ENCODE results near the gene CIB2. TPM values are rescaled to one million over a fixed set of nuclear protein-coding genes. Genes with fewer than 3 reads are reported as not detected.
A peak's percentile ranks its signal among the peaks of the same experiment; 100 is the strongest.

CIB2 gene
- total and polyA plus RNA-seq, 2 experiments from 2014 or later, result 59.5 to 64.4 TPM

DNA sequence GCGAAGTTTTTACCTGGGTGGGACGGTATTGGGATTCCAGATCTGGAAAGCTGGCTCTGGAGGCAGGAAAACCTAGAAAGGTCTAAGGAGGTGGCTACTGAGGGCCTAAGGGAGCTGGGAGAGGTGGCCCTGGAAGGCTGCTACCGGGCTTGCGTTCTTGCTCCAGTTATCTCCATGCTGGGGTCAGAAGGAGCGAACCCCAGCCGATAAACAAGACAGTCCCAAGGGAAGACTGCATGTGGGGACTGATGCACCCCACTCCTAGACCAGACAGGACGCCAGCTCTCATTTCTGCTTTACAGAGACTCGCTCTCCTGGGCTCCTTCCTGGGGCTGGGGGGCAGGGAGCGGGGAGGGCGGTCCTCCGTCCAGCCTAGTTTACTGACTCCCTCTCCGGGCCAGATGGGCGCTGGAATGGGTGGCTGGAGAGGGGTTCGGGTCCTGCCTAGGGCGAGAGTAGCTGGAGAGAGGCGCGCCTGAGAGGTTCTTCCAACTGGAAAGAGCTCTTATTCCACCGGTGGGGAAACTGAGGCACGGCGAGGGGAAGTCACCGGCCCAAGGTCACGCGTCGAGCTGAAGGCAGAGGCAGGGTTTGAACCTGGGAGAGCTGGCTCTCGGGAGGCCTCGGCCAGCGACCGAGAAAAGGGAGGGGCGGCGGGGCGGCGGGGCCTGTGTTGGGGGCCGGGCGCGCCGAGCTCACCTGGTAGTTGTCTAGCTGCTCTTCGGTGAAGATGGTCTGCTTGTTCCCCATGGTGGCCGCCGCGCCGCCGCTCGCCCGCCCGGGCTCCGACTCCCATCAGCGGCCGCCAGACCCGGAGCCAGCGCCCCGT lies 565 bp downstream of the CIB2 start:
- Mint-ChIP-seq H3K4me1 (peaks cover 31% of the 10 kb centered on the region), H3K9me3 (no peaks in the 10 kb centered on the region), H3K36me3 (ENCODE audit: low read depth) (no peaks in the 10 kb centered on the region), H3K27me3 (ENCODE audit: insufficient read depth, low read depth, poor library complexity) (peaks cover 8% of the 10 kb centered on the region), H3K27ac (peak overlapping the region; percentile 80; the same call in 1 of the 2 replicates), H3K4me3 (peak overlapping the region; percentile 83)
- DNase-seq (ENCODE audit: low spot score), result peak; percentile 66
- H3K27me3 ChIP-seq (ENCODE audit: insufficient read depth), result no peaks in the 10 kb centered on the region
- peak overlapping the region; percentile 84 for H2AFZ ChIP-seq
- no peaks in the 10 kb centered on the region for H3K9me2 ChIP-seq (ENCODE audit: insufficient read depth)
- TF ChIP-seq CREB1 (CRISPR knock-in tag; IDR thresholded peaks at IDR 0.05; ENCODE audit: low read depth) (no peak), EZH2 (IDR thresholded peaks at IDR 0.05; ENCODE audit: low read depth, unreplicated experiment) (no peak), JUNB (IDR thresholded peaks at IDR 0.05; ENCODE audit: unreplicated experiment) (no peak), NANOG (IDR thresholded peaks at IDR 0.05; ENCODE audit: borderline replicate concordance) (no peak), REST (IDR thresholded peaks at IDR 0.05; ENCODE audit: unreplicated experiment) (no peak), ZNF114 (CRISPR knock-in tag; IDR thresholded peaks at IDR 0.05) (no peak), ZNF462 (CRISPR knock-in tag; IDR thresholded peaks at IDR 0.05) (no peak), STAT1 (IDR thresholded peaks at IDR 0.05; ENCODE audit: unreplicated experiment) (no peak), ETS1 (IDR thresholded peaks at IDR 0.05) (no peak)
- H3K4me3 ChIP-seq, result peak overlapping the region; percentile 86
- H4K20me1 ChIP-seq (replicated peaks; ENCODE audit: insufficient read depth), result no peaks in the 10 kb centered on the region
- peaks cover 20% of the 10 kb centered on the region; the same call in 1 of the 2 replicates for H3K4me1 ChIP-seq (ENCODE audit: insufficient read depth)
- H3K36me3 ChIP-seq (ENCODE audit: insufficient read depth), result no peaks in the 10 kb centered on the region
- H3F3A ChIP-seq (replicated peaks; ENCODE audit: low read depth), result 0 out of 2 replicates have a peak, but pooled peaks cover 6% of the 10 kb centered on the region
- peaks cover 3% of the 10 kb centered on the region; the same call in 1 of the 2 replicates for H3K79me2 ChIP-seq (replicated peaks; ENCODE audit: insufficient read depth)
- H3K27ac ChIP-seq (ENCODE audit: low read depth), result no peak overlapping the region
- peak overlapping the region; percentile 90 for H3K4me2 ChIP-seq
- ATAC-seq, result peak; percentile 34

Measured in GM23338 (cell line).